ENCODE results near the gene SLX4IP. TPM values are rescaled to one million over a fixed set of nuclear protein-coding genes. Genes with fewer than 3 reads are reported as not detected.

The SLX4IP gene
- total and polyA plus RNA-seq, 2 donors (not counting 1 experiment from before 2014, with no cell fraction given) = 2.0 to 8.1 TPM

- Histone ChIP-seq H4K20me1 (ENCODE audit: control insufficient read depth, insufficient read depth, low read length, poor library complexity, severe bottlenecking) (no peaks in the 10 kb centered on the region), H3K79me2 (ENCODE audit: control insufficient read depth, insufficient read depth, low read length) (no peaks in the 10 kb centered on the region), H2AFZ (ENCODE audit: insufficient read depth, low read depth, low read length, poor library complexity, severe bottlenecking) (no peak overlapping the region), H3K4me1 (ENCODE audit: control insufficient read depth in 2 of 2, insufficient read depth in 2 of 2, low read length in 2 of 2) (no peaks in the 10 kb centered on the region), H3K27ac (ENCODE audit: low read length in 2 of 2) (no peak overlapping the region), H3K9me3 (ENCODE audit: control extremely low read depth in 1 of 3, control insufficient read depth in 2 of 3, insufficient read depth in 1 of 3, low read length in 2 of 3) (no peaks in the 10 kb centered on the region), H3K4me2 (replicated peaks; ENCODE audit: low read depth, low read length, poor library complexity, severe bottlenecking) (no peak overlapping the region), H3K9ac (ENCODE audit: low read length) (no peak overlapping the region), H3K36me3 (replicated peaks in 1 of 2; ENCODE audit: control extremely low read depth in 1 of 2, control insufficient read depth in 1 of 2, extremely low read depth in 1 of 2, insufficient read depth in 2 of 2, low read length in 1 of 2) (peaks cover 0 to 3% of the 10 kb centered on the region in 2 experiments), H3K4me3 (ENCODE audit: control extremely low read depth in 1 of 5, extremely low read depth in 1 of 5, insufficient read depth in 1 of 5, low read depth in 2 of 5, low read length in 4 of 5) (no peak overlapping the region), H3K27me3 (replicated peaks in 1 of 4; ENCODE audit: control extremely low read depth in 1 of 4, control insufficient read depth in 3 of 4, insufficient read depth in 4 of 4, low read length in 3 of 4) (no peaks in the 10 kb centered on the region)
- ChIA-PET POLR2A (no interaction called here), CTCF (no interaction called here)
- no peak overlapping the region for H3K27ac Mint-ChIP-seq
- intact Hi-C loops (cut with micrococcal nuclease) = no loop called here
- H3K27me3 Mint-ChIP-seq = no peaks in the 10 kb centered on the region
- H3K4me1 Mint-ChIP-seq = no peaks in the 10 kb centered on the region
- no CpG with 5 or more reads among the region's 3 CpGs for WGBS (ENCODE audit: insufficient coverage)
- TF ChIP-seq CTCF (IDR thresholded peaks at IDR 0.05) (no peak), EZH2 (IDR thresholded peaks at IDR 0.05; ENCODE audit: borderline replicate concordance, insufficient read depth, low read depth, low read length, poor library complexity, severe bottlenecking) (no peak)
- DNase-seq = no peak
- no peak for ATAC-seq (ENCODE audit: low read depth)
- H3K4me3 Mint-ChIP-seq = no peak overlapping the region
- no peaks in the 10 kb centered on the region for H3K9me3 Mint-ChIP-seq (ENCODE audit: insufficient read depth)
Measured at GRCh38 chr20:10532361-10532760, 97.3 kb downstream of the SLX4IP start.

- peaks cover 14% of the 10 kb centered on the region for H3K4me1 Mint-ChIP-seq
- 31% methylated on average over 4 of the region's 4 CpGs for WGBS (ENCODE audit: insufficient coverage)
- H3K9me3 ChIP-seq (ENCODE audit: control extremely low read depth in 1 of 3, control insufficient read depth in 2 of 3, insufficient read depth in 1 of 3, low read length in 2 of 3) = no peaks in the 10 kb centered on the region
- POLR2A ChIA-PET = no interaction called here
- no peaks in the 10 kb centered on the region for H3K9me3 Mint-ChIP-seq (ENCODE audit: insufficient read depth)
- no peaks in the 10 kb centered on the region for H3K27me3 Mint-ChIP-seq
- intact Hi-C loops (cut with micrococcal nuclease) = no loop called here
- no peak overlapping the region for H2AFZ ChIP-seq (ENCODE audit: insufficient read depth, low read depth, low read length, poor library complexity, severe bottlenecking)
- no peaks in the 10 kb centered on the region for H3K4me1 ChIP-seq (ENCODE audit: control insufficient read depth in 2 of 2, insufficient read depth in 2 of 2, low read length in 2 of 2)
- H3K27me3 ChIP-seq (replicated peaks in 1 of 4; ENCODE audit: control extremely low read depth in 1 of 4, control insufficient read depth in 3 of 4, insufficient read depth in 4 of 4, low read length in 3 of 4) = no peaks in the 10 kb centered on the region
- peaks cover 0 to under 1% of the 10 kb centered on the region in 2 experiments for H3K36me3 ChIP-seq (replicated peaks in 1 of 2; ENCODE audit: control extremely low read depth in 1 of 2, control insufficient read depth in 1 of 2, extremely low read depth in 1 of 2, insufficient read depth in 2 of 2, low read length in 1 of 2)
- ATAC-seq (ENCODE audit: low read depth) (no peak), DNase-seq (no peak)
- no peaks in the 10 kb centered on the region for H4K20me1 ChIP-seq (ENCODE audit: control insufficient read depth, insufficient read depth, low read length, poor library complexity, severe bottlenecking)
- no peak overlapping the region for H3K9ac ChIP-seq (ENCODE audit: low read length)
- no peak overlapping the region for H3K4me2 ChIP-seq (replicated peaks; ENCODE audit: low read depth, low read length, poor library complexity, severe bottlenecking)
- CTCF ChIA-PET = no interaction called here
- no peaks in the 10 kb centered on the region for H3K79me2 ChIP-seq (ENCODE audit: control insufficient read depth, insufficient read depth, low read length)
- no peak overlapping the region for H3K4me3 Mint-ChIP-seq
- no peak for TF ChIP-seq EZH2 (IDR thresholded peaks at IDR 0.05; ENCODE audit: borderline replicate concordance, insufficient read depth, low read depth, low read length, poor library complexity, severe bottlenecking)
- no peak for TF ChIP-seq CTCF (IDR thresholded peaks at IDR 0.05)
- H3K27ac Mint-ChIP-seq = no peak overlapping the region
- no peak overlapping the region for H3K27ac ChIP-seq (ENCODE audit: low read length in 2 of 2)
- H3K4me3 ChIP-seq (ENCODE audit: control extremely low read depth in 1 of 5, extremely low read depth in 1 of 5, insufficient read depth in 1 of 5, low read depth in 2 of 5, low read length in 4 of 5) = no peak overlapping the region
Measured at GRCh38 chr20:10536531-10536930, 101.4 kb downstream of the SLX4IP start.

Measured in B cell (primary cell).